Neural cell (in vitro differentiated cells): ENCODE data around the gene PDPN. TPM values are rescaled to one million over a fixed set of nuclear protein-coding genes. Genes with fewer than 3 reads are reported as not detected.

Source experiments
- H2AFZ ChIP-seq: fragments of 200-600, 300-800 bp; sonication (generic), shearing (Covaris generic); 2 replicates; pipeline ENCODE4 v1.6.0; 2014; ENCODE audit warnings: low read depth, mild to moderate bottlenecking, antibody characterized with exemption, low read length, moderate library complexity
- H3F3A ChIP-seq: fragments of 200-600 bp; shearing (Covaris generic); 2 replicates; pipeline ENCODE4 v1.6.1; 2016; ENCODE audit warnings: mild to moderate bottlenecking, moderate library complexity, mixed read lengths, antibody characterized with exemption, low read length; ENCODE audit not compliant: insufficient read depth, poor library complexity, severe bottlenecking
- H3K27ac ChIP-seq: fragments of 200-600, 300-800 bp; sonication (generic), shearing (Covaris generic); 2 replicates; pipeline ENCODE4 v1.5.1; 2014; ENCODE audit warnings: mild to moderate bottlenecking, low read length, moderate library complexity
- H3K27me3 ChIP-seq: fragments of 300-800, 200-600 bp; sonication (generic), shearing (Covaris generic); 2 replicates; pipeline ENCODE4 v1.6.0; 2014; ENCODE audit warnings: mild to moderate bottlenecking, low read depth, low read length, moderate library complexity; ENCODE audit not compliant: insufficient read depth
- H3K36me3 ChIP-seq: fragments of 300-800, 200-600 bp; sonication (generic), shearing (Covaris generic); 2 replicates; pipeline ENCODE4 v1.5.1; 2014; ENCODE audit warnings: mild to moderate bottlenecking, antibody characterized with exemption, low read length, moderate library complexity; ENCODE audit not compliant: insufficient read depth
- H3K4me2 ChIP-seq: fragments of 300-800, 200-600 bp; sonication (generic), shearing (Covaris generic); 2 replicates; pipeline ENCODE4 v1.6.0; 2014; ENCODE audit warnings: mild to moderate bottlenecking, low read length
- H3K4me3 ChIP-seq: fragments of 300-800, 200-600 bp; sonication (generic), shearing (Covaris generic); 2 replicates; pipeline ENCODE4 v1.5.1; 2014; ENCODE audit warnings: mild to moderate bottlenecking, low read length, moderate library complexity
- H3K79me2 ChIP-seq: fragments of 200-600 bp; shearing (Covaris generic); replicated peaks from 2 replicates; pipeline ENCODE4 v1.6.0; 2014; ENCODE audit warnings: mild to moderate bottlenecking, low read length, moderate library complexity; ENCODE audit not compliant: insufficient read depth
- H3K9ac ChIP-seq: fragments of 300-800, 200-600 bp; sonication (generic), shearing (Covaris generic); 2 replicates; pipeline ENCODE4 v1.6.1; 2016; ENCODE audit warnings: mild to moderate bottlenecking, low read length, mixed read lengths
- H3K9me2 ChIP-seq: fragments of 200-600 bp; shearing (Covaris generic); 2 replicates; pipeline ENCODE4 v1.6.1; 2016; ENCODE audit warnings: mild to moderate bottlenecking, low read length, mixed read lengths; ENCODE audit not compliant: insufficient read depth
- H3K9me3 ChIP-seq: fragments of 200-600, 300-800 bp; sonication (generic), shearing (Covaris generic); 2 replicates; pipeline ENCODE4 v1.6.1; 2016; ENCODE audit warnings: mild to moderate bottlenecking, mixed run types, low read length, moderate library complexity, mixed read lengths
- H4K20me1 ChIP-seq: fragments of 200-600 bp; shearing (Covaris generic); 2 replicates; pipeline ENCODE4 v1.6.1; 2016; ENCODE audit warnings: mild to moderate bottlenecking, mixed run types; ENCODE audit not compliant: insufficient read depth
- CTCF ChIP-seq: fragments of 450-650 bp; IDR thresholded peaks from 2 replicates; pipeline ENCODE4 v1.5.1; 2014; ENCODE audit warnings: antibody characterized with exemption, mild to moderate bottlenecking, moderate library complexity; ENCODE audit not compliant: poor library complexity, severe bottlenecking
- EP300 ChIP-seq: fragments of 450-650 bp; conservative IDR thresholded peaks from 2 replicates; pipeline ENCODE4 v1.6.1; 2014; ENCODE audit warnings: antibody characterized with exemption, mild to moderate bottlenecking, moderate library complexity; ENCODE audit not compliant: poor library complexity, severe bottlenecking
- EZH2 ChIP-seq: fragments of 200-600, 300-800 bp; shearing (Covaris generic), sonication (generic); IDR thresholded peaks from 2 replicates; pipeline ENCODE4 v1.6.1; 2014; ENCODE audit warnings: antibody characterized with exemption, low read length, borderline replicate concordance, mild to moderate bottlenecking; ENCODE audit not compliant: insufficient read depth, poor library complexity, severe bottlenecking
- MXI1 ChIP-seq: fragments of 450-650 bp; conservative IDR thresholded peaks from 2 replicates; pipeline ENCODE4 v1.6.1; 2014; ENCODE audit warnings: antibody characterized with exemption, mild to moderate bottlenecking; ENCODE audit not compliant: poor library complexity, severe bottlenecking
- POLR2AphosphoS5 ChIP-seq: IDR thresholded peaks from 2 replicates; pipeline ENCODE4 v1.6.1; 2012
- RAD21 ChIP-seq: fragments of 450-650 bp; conservative IDR thresholded peaks from 2 replicates; pipeline ENCODE4 v1.6.1; 2014; ENCODE audit warnings: antibody characterized with exemption, mild to moderate bottlenecking, moderate library complexity
- REST ChIP-seq: IDR thresholded peaks from 2 replicates; pipeline ENCODE4 v1.6.1; 2012; ENCODE audit warnings: borderline replicate concordance
- SMC3 ChIP-seq: fragments of 450-650 bp; conservative IDR thresholded peaks from 2 replicates; pipeline ENCODE4 v1.6.1; 2014; ENCODE audit warnings: antibody characterized with exemption, mild to moderate bottlenecking, moderate library complexity; ENCODE audit not compliant: poor library complexity
- TAF1 ChIP-seq: IDR thresholded peaks from 2 replicates; pipeline ENCODE4 v1.6.1; 2012; ENCODE audit warnings: low read depth
- polyA plus RNA-seq: library from polyadenylated mRNA; depleted of rRNA; stranded (reverse); fragments of >200 nt; gene quantifications from 2 replicates; pipeline ENCODE4 v1.2.3, GENCODE V29; 2014

The PDPN gene
- polyA plus RNA-seq, 1 donor from 2014 or later: 0.63 TPM

- H3K4me2 ChIP-seq: no peak overlapping the region
- no peaks in the 10 kb centered on the region for H3K36me3 ChIP-seq
- H3K9me2 ChIP-seq: no peaks in the 10 kb centered on the region
- no peak overlapping the region for H3K9ac ChIP-seq
- no peak overlapping the region for H2AFZ ChIP-seq
- no peak overlapping the region for H3K27ac ChIP-seq
- H3K79me2 ChIP-seq: no peaks in the 10 kb centered on the region
- H4K20me1 ChIP-seq: no peaks in the 10 kb centered on the region
- no peaks in the 10 kb centered on the region for H3K9me3 ChIP-seq
- H3F3A ChIP-seq: no peaks in the 10 kb centered on the region
- no peak overlapping the region for H3K4me3 ChIP-seq
- TF ChIP-seq MXI1 (no peak), POLR2AphosphoS5 (no peak), TAF1 (no peak), RAD21 (no peak), EZH2 (no peak), REST (no peak), SMC3 (no peak), EP300 (no peak)
- H3K27me3 ChIP-seq: peaks cover 38% of the 10 kb centered on the region
These were observed 2.4 kb downstream of the PDPN start for GRCh38 chr1:13586001-13586400.

- H3K9me2 ChIP-seq: no peaks in the 10 kb centered on the region
- H4K20me1 ChIP-seq: no peaks in the 10 kb centered on the region
- peaks cover 26% of the 10 kb centered on the region for H3K27me3 ChIP-seq
- H3K4me2 ChIP-seq: no peak overlapping the region
- H3K9me3 ChIP-seq: no peaks in the 10 kb centered on the region
- H3F3A ChIP-seq: no peaks in the 10 kb centered on the region
- no peak overlapping the region for H3K4me3 ChIP-seq
- H3K79me2 ChIP-seq: no peaks in the 10 kb centered on the region
- no peaks in the 10 kb centered on the region for H3K36me3 ChIP-seq
- H2AFZ ChIP-seq: no peak overlapping the region
- TF ChIP-seq EZH2 (no peak), POLR2AphosphoS5 (no peak), MXI1 (no peak), EP300 (no peak), CTCF (no peak), TAF1 (no peak), REST (no peak), SMC3 (no peak), RAD21 (no peak)
- no peak overlapping the region for H3K27ac ChIP-seq
- no peak overlapping the region for H3K9ac ChIP-seq
These were observed 3.8 kb downstream of the PDPN start for GRCh38 chr1:13587256-13588030.
